ENCODE data around the gene DRC7.
A peak's percentile ranks its signal among the peaks of the same experiment; 100 is the strongest.

DRC7 gene

GRCh38 chr16:57750796-57751538, 56.4 kb downstream of the DRC7 start:
- no peak for DNase-seq (ENCODE audit: low spot score)

GRCh38 chr16:57751539-57752202, 57.1 kb downstream of the DRC7 start:
- no peak for DNase-seq (ENCODE audit: low spot score)

- DNase-seq (ENCODE audit: low spot score), result no peak
Measured at GRCh38 chr16:57752203-57752580, 57.6 kb downstream of the DRC7 start.

GRCh38 chr16:57752581-57753447, 58.2 kb downstream of the DRC7 start:
- no peak for DNase-seq (ENCODE audit: low spot score)

GRCh38 chr16:57753448-57754353, 59.1 kb downstream of the DRC7 start:
- no peak for DNase-seq (ENCODE audit: low spot score)

- DNase-seq (ENCODE audit: low spot score), result no peak
Measured at GRCh38 chr16:57754354-57755060, 59.9 kb downstream of the DRC7 start.

- DNase-seq (ENCODE audit: low spot score), result no peak
Measured at GRCh38 chr16:57755061-57755684, 60.6 kb downstream of the DRC7 start.

- DNase-seq (ENCODE audit: low spot score), result no peak
Measured at GRCh38 chr16:57755726-57756423, 61.3 kb downstream of the DRC7 start.

GRCh38 chr16:57756424-57757325, 62.1 kb downstream of the DRC7 start:
- DNase-seq (ENCODE audit: low spot score), result no peak

GRCh38 chr16:57757326-57757786, 62.8 kb downstream of the DRC7 start:
- DNase-seq (ENCODE audit: low spot score), result peak; percentile 77

- no peak for DNase-seq (ENCODE audit: low spot score)
Measured at GRCh38 chr16:57757883-57758282, 63.3 kb downstream of the DRC7 start.

GRCh38 chr16:57758331-57759117, 63.9 kb downstream of the DRC7 start:
- no peak for DNase-seq (ENCODE audit: low spot score)

- no peak for DNase-seq (ENCODE audit: low spot score)
Measured at GRCh38 chr16:57759131-57759530, 64.5 kb downstream of the DRC7 start.

- no peak for DNase-seq (ENCODE audit: low spot score)
Measured at GRCh38 chr16:57759541-57760356, 65.1 kb downstream of the DRC7 start.

GRCh38 chr16:57760357-57761160, 66.0 kb downstream of the DRC7 start:
- DNase-seq (ENCODE audit: low spot score), result no peak

GRCh38 chr16:57761301-57761700, 66.7 kb downstream of the DRC7 start:
- no peak for DNase-seq (ENCODE audit: low spot score)

All from pons (tissue), 1 donor.